Stimulated activated CD8-positive, alpha-beta memory T cell treated with anti-CD3 and anti-CD28 coated beads, Interleukin-7, amount 100 ng/mL, for 48 hours (primary cell): ENCODE measurements around the gene CCNY.

Experiments used
- DNase-seq, 2 donors: peaks; one replicate each; pipeline ENCODE4 v3.0.0-alpha.2; 2020; ENCODE audit warnings: low read depth in 1 of 2; ENCODE audit errors: extremely low read depth in 1 of 2

Gene CCNY

DNA sequence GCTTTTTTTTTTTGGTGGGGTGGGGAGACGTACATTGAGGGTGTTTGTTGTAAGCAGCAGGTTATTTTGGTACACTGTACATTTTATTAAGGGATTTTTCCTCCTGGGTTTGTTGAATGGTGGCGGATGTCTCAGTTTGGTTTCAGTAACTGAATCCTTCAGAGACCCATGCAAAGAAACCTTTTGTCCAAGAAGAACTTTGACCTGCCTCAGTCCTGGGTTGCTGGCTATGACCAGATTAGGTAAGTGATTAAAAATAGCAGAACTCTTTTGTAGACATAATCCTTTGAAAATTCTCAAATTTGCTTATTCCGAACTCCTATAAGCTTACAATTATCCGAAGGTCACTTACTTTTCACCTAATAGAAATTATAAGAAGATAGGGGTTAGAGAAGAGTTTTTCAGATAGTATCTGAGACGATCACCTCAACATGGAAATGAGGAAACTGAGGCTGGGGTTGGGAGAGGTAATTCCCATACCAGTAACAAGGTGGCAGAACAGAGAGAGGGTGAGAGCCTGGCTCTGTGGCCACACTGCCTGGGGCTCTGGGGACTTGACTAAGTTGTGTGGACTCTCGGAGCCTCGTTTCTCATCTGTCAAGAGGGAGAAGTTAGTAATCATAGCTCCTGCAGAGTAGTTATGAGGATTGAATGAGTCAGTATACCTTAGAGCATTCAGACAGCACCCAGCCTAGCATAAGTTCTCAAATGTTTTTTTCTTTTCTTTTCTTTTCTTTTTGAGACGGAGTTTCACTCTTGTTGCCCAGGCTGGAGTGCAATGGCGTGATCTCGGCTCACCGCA is 87.4 kb downstream of the CCNY start:
- DNase-seq: no peak

DNA sequence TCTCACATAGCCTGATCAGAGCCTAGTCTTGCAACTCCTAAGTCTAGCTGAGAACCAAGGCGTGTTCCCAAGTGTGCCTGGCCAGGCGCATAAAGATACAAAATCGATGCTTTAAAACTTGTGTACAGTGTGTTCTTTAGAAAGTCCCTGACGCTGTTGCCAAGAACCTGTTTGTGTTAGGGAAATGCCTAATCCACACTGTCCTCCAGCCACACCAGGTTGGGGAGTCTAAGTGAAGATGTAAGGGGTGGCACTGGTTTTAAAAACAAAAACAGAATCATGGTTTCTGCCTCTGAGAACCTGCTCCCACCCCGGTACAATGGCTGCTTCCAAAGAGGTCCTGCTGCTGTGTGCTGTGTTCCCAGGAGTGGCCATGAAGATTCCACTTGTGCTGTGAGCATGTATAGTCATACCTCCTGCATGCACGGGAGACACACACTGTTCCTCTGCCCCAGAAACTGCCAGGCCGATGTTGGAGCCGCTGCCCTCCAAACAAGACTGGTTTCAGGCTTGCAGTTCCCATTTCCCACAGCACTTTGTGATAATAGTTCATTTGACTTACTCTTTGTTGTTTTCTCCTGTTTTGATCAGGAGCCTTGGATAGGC is 88.5 kb downstream of the CCNY start:
- no peak for DNase-seq

DNA sequence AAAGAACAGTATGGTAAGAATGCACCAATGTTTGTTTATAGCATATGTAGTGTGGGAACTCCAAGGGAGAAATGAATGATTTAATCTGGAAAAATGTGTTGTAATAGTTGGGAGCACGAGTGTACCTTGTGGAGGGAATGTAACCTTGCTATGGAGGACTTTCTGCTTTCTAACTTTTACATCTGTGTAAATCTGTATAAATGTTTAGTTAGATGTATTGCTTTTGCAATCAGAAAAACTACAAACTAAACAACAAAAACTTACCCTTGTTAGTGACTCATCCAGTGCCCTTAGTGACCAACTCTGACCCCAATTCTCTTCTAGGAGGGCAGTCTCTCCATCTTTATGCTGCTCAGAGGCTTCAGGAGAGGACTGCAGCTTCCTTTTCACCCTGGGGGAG is 89.3 kb downstream of the CCNY start:
- DNase-seq: no peak

DNA sequence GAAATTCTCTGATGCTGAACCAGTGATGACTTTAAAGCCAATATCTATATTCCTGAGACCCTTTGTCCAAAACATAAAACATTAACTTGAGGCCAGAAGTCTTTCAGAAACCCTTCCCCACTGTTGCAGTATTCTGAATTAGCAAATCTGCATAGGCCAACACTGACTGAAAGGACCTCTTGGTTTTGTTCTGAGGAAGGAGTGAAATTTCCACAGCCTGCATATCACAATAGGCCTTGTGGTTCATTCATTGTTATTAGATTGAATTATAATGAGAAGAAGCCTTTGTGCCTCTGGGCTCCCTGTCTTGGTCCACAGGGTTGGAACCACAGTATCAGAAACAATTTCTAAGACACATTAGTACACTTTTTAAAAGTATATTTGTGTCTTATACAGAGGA is 90.3 kb downstream of the CCNY start:
- DNase-seq: no peak

DNA sequence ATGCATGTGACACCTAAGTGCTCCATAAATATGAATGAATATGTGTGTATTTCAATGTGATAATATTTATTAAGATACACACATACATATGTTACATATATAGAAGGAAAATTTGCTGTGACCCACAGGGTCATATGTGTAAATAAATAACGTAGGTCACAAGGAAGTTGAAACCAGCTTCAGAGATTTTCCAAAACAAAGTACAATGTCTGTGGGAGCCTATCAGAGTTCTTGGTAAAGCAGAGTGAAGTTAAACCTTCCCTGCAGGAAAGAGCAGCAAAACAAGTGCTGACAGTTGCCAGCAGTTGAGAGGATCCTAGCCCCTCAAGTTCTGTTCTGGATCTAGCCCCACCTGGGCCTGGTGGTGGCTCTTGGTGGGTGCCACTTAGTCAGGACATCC is 91.2 kb downstream of the CCNY start:
- DNase-seq: no peak

DNA sequence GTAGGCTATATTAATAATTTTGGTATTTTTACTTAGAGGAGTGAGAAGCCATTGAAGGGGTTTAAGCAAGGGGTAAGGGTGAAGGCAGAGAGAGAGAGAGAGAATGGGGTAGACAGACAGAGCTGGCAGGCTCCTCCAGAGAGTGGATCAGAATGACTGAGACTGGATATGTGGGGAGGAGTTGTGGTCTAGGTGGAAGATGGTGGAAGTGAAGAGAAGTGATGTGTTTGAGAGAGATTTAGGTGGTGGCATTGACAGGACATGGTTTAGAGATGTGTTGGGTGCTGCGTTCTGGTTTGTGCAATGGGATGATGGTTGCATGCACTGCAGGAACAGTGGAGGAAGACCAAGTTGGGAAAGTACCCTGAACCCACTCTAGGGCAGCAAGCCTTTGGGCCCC is 92.2 kb downstream of the CCNY start:
- DNase-seq: no peak

DNA sequence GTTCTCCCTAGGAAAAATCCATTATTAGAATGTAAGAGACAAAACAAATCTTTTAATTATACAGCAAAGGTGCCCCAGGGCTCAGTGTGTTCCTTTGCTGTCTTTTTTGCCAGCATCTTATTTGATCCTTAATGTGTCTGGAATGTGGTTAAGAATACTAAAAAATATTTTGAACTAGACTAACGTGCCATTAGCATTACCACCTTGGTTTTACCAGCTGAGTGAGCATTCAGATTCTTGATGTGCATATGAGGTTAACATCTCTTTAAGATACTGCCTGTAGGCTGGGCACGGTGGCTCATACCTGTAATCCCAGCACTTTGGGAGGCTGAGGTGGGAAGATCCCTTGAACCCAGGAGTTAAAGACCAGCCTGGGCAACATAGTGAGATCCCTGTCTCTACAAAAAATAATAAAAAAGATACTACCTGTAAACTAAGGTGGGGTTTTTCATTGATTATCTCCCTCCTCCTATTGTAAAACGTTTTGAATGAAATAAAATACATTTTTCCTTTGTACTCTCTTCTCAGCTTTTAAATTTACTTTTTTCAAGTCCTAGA is 96.6 kb downstream of the CCNY start:
- DNase-seq: no peak

DNA sequence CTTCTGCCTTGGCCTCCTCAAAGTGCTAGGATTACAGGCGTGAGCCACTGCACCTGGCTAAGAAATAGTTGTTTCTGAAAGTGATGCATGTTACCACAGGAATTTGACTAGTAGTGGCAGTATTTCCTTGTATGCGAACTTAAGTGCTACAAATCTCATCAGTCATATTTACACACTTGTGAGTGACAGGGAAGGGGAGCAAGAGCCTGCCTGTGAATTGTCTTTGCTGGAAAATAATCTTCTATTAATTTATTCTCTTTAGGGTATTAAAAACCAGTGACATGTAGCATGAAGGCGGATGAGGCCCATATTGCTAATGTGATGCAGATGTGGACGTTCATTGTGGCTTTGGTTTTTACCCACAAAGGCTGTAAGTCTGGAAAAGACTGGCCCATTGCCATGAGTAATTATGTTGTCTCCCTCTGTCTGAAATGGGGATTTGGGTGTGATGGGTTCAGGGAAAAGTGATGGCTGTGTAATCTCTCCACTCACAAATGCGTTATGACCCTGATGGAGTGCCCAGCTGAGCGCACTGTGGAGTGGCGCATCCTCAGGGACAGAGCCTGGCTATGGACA is 97.6 kb downstream of the CCNY start:
- no peak for DNase-seq

DNA sequence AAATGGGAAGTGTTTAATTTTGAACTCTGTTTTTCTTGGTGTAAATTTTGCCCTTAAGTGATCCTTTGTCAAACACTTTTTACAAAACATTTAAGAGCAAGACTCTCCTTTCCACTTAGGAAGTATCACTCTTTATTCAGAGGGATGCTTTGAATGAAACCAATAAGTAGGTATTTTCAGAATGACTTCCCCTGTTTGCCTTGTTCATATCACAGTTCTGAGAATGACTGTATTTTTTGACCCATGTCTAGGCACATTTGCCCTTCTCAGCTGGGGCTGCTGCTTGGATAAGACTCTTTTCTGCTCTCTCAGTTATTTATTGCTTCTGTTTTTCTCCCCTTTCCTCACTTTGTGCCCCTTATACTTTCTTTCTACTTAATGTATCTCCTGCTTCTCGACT is 98.2 kb downstream of the CCNY start:
- no peak for DNase-seq

DNA sequence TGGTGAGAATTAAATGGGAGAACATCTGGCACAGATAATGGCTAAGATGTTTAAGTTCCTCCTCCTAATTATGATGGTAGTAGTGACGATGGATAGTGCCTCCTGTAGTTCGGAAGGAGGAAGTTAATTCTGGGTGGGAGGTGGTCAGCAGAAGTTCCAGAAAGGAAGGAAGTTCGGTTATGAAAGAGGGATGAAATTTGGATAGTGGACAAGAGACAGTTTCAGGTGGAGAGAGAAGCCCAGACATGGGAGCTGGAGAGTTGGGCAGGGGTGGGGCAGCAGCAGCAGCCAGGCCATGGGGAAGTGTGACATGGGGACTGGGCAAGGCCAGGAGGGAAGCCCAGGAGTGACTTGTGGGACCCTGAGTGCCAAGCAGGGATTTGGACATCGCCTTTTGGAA is 99.5 kb downstream of the CCNY start:
- DNase-seq: no peak

DNA sequence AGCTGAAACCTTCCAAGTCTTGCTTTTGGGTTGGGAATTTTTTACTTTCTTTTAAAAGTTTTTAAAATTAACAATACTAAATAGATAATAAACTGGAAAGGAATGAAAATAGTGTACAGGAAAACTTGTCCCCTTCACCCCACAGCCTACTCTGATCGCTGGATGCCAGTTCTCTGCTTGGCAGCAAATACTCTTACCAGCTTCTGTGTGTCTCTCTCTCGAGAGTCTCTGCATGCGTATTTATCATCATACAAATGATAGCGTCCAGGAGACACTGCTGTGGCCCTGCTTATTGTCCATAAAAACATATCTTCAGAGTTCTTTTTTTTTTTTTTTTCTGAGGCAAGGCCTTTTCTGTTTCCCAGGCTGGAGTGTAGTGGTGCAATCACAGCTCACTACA is 101.5 kb downstream of the CCNY start:
- DNase-seq: no peak

DNA sequence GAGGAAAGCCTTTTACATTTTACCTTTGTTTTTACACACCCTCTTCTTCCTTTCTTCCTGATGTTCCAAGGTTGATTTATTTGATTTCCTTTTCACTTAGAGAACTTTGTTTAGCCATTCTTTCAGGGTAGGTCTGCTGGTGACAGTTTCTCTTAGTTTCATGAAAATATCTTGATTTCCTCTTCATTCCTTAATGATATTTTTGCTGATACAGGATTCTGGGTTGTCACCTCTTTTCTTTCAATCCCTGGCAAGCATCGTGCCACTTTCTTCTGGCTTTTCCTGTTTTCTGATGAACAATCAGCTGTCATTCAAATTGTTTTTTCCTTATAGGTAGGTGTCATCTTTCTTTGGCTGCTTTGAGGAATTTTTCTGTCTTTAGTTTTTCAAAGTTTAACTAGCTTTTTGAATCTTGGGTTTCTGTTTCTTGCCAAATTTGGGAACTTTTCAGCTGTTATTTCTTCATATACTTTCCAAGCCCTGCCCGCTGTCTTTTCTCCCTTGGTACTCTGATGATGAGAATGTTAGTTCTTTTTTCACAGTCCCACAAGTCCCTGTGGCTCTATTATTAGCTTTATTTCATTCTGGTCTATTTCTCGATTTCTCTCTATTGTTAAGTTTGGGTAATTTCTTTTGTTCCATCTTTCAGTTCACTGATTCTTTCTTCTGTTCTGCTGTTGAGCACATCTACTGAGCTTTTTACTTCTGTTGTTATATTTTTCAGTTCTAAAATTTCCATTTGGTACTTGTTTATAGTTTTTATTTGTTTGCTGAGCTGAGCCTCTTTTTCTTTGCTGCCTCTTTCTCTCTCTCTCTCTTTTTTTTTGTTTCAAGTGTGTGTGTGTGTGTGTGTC is 102.6 kb downstream of the CCNY start:
- no peak for DNase-seq

DNA sequence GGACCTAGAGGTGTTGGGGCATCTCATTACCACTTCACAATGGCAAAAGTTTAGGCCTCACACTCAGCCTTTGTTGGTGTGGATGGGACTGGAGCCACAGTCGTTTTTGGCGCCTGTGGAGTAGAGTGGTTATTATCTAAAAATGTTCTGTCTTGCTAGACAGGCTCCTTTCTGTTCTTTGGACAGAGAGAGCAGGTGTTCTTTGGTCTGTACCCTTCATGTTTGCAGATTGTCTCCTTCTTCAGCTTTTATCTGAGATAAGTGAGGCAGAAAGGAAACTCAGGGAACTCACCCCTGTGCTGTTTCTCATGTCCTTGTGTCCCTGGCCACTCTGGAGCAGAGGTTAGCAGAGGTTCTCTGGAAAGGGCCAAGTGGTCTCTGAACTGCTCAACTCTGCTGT is 103.7 kb downstream of the CCNY start:
- no peak for DNase-seq

DNA sequence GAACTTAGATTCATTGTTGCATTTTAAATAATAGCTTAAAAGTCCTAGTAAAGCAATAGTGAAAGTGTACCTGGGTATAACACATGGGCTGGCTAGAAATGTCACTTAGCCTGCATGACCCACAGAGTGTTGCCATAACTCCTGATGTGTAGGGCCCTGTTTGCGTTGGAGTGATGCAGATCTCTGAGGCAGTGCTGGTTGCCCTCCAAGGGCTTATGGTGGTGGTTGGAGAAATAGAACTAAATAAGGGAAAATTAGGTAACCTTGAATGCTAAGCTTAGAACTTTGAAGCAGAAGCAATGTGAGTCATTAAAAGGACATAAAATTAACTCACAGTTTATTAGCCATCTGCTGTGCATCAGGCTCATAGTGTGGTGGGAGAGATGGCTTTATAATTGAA is 105.7 kb downstream of the CCNY start:
- no peak for DNase-seq

DNA sequence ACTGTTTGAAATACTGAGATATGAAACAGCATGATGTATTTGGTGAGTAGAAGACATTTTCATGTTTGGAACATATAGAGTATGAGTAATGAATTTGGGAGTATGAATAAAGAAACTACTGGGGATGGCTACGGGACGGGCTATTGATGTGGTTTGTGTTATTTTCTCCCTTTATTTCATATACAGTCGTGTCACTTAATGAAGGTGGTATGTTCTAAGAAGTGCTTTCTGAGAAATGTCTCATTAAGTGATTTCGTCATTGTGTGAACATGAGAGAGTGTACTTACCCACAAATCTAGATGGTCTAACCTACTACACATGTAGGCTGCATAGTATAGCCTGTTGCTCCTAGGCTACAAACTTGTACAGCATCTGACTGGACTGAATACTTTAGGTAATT is 106.3 kb downstream of the CCNY start:
- no peak for DNase-seq

DNA sequence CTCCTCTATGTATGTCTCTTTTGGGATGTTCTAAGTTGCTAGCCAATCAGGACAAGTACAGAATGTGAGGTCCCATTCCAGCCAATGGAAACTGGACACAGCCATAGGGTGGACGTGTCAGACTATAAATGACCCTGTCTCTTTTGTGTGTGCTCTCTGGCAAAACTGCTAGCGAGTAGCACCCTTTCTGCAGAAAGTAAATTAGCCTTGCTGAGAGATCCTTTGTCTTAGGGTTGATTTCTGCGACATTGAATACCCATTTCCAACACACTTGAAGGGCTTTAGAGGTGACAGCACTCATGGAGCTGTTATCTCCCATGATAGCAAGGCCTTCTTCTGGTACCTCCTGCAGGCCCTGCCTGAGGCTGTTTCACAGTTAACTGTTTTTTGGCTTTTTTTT is 107.5 kb downstream of the CCNY start:
- DNase-seq: no peak

DNA sequence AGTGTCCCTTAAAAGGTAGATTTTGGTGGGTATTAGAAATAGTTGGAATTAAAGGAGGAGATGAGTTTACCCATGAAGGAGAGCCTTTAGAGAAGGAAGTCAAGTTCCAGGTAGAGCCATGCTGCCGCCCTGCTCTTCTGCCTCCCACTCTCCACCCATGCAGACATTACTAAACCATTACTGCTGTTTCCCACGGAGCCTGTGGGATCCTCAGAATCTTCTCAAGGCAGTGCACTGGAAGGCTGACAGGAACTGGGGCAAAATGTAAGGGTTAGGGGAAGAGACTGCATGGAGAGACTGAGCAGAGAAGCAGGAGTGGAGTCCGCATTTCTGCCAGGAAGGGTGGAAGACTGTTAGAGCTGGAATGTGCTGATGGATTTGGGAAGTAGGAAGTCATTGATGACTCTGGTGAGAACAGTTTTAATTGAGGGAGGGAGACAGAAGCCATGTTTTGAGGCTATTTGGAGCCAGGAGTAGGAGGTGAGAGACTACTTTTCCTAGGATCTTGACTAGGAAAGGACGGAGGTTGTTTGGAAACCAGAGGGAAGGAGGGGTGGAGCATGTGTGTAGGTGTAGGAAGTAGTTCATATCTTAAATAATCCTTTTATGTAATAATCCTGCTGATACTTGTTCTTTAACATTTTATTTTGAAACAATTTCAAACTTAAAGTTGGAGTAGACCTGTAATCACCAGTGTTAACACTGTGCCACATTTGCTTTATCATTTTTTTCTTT is 109.0 kb downstream of the CCNY start:
- no peak for DNase-seq

DNA sequence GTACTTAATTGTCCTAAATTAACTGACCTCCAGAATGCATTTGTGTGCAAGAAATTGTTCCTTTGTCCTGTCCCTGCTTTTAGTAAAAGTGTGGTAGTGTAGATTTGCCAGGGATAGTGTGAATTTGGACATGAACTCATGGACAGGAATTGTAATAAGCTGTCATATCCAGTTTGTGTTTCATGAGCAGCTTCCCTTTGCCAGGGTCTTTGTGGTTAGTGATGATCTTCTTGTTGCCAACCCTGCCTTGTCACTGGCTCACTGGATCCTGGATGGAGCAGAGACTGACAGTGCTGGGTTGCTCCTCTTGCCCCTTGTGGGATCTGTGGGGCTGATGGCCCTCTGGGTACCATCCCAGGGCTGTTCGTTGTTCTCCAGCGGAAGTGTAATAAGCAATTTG is 110.1 kb downstream of the CCNY start:
- no peak for DNase-seq

DNA sequence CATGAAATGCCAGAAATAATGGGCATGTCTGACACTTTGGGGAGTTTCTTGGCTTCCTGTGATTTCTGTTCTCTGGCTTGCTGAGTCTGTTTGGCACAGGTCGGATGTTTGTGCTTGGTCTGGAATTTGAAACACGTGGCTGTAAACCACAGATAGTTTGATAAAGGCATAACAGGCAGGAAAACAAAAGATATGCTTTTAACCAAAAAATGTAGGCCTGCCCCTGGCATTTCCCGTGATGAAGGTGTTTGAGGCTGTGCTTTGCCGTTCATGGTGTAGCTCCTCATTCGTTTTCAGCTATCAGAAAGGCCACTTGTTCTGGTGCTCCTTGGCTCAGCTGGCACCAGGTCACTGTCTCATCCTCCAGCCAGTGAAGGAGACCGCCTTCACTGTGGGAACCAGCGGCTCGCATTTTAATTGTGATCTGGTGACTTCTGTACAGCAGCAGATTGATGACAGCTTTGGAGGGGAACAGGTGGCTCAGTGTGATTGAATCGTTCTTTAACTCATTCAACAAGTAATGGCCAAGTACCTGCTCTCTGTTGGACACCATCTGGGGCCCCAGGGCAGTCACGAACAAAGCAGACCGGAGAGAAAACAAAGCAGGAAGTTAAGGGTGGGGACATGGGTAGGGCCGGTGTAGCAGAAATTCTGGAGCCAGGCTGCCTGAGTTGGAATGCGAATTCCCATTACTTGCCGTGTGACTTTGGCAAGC is 111.5 kb downstream of the CCNY start:
- DNase-seq: no peak
